Transverse colon (tissue), 4 donors: ENCODE data around the gene OXSR1.

Experiments
- EP300 ChIP-seq: sonication (generic); formaldehyde crosslinking; IDR thresholded peaks from one replicate; pipeline ENCODE4 v1.6.1; 2017; ENCODE audit warnings: antibody characterized with exemption, low read depth
- POLR2A ChIP-seq: fragments of 450-650 bp; IDR thresholded peaks from one replicate; pipeline ENCODE4 v1.6.1; 2016; ENCODE audit warnings: antibody characterized with exemption, mild to moderate bottlenecking, moderate library complexity
- POLR2AphosphoS5 ChIP-seq, 3 donors: sonication (generic); formaldehyde crosslinking; IDR thresholded peaks; one replicate each; pipeline ENCODE4 v1.6.1; 2016; ENCODE audit warnings: antibody characterized with exemption in 3 of 3
- TF ChIP-seq, protein P1 (sequence below), 5 experiments: fragments of 200-600 bp in 3 of 5; fragments of 450-650 bp in 2 of 5; sonication (generic) in 3 of 5; IDR thresholded peaks; 1 replicate in 2 of 5; 2 replicates in 3 of 5; pipeline ENCODE4 v1.5.1; 2016 to 2017; ENCODE audit warnings: antibody characterized with exemption in 5 of 5, inconsistent platforms in 3 of 5, mild to moderate bottlenecking in 2 of 5, moderate library complexity in 1 of 5

DNA sequence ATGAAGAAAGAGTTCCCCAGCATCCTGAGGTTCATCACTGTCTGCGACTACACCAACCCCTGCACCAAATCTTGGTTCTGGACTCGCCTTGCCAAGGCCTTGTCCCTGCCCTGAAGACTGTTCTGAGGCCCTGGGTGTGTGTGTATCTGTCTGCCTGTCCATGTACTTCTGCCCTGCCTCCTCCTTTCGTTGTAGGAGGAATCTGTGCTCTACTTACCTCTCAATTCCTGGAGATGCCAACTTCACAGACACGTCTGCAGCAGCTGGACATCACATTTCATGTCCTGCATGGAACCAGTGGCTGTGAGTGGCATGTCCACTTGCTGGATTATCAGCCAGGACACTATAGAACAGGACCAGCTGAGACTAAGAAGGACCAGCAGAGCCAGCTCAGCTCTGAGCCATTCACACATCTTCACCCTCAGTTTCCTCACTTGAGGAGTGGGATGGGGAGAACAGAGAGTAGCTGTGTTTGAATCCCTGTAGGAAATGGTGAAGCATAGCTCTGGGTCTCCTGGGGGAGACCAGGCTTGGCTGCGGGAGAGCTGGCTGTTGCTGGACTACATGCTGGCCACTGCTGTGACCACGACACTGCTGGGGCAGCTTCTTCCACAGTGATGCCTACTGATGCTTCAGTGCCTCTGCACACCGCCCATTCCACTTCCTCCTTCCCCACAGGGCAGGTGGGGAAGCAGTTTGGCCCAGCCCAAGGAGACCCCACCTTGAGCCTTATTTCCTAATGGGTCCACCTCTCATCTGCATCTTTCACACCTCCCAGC, 24.0 kb upstream of the OXSR1 start:
- TF ChIP-seq EP300 (no peak), POLR2AphosphoS5 (IDR thresholded peaks at IDR 0.05) (no peak), POLR2A (no peak)
- TF ChIP-seq, protein P1, sequence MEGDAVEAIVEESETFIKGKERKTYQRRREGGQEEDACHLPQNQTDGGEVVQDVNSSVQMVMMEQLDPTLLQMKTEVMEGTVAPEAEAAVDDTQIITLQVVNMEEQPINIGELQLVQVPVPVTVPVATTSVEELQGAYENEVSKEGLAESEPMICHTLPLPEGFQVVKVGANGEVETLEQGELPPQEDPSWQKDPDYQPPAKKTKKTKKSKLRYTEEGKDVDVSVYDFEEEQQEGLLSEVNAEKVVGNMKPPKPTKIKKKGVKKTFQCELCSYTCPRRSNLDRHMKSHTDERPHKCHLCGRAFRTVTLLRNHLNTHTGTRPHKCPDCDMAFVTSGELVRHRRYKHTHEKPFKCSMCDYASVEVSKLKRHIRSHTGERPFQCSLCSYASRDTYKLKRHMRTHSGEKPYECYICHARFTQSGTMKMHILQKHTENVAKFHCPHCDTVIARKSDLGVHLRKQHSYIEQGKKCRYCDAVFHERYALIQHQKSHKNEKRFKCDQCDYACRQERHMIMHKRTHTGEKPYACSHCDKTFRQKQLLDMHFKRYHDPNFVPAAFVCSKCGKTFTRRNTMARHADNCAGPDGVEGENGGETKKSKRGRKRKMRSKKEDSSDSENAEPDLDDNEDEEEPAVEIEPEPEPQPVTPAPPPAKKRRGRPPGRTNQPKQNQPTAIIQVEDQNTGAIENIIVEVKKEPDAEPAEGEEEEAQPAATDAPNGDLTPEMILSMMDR (IDR thresholded peaks at IDR 0.05), result no peak
